Erythroblast (primary cell): ENCODE data around the gene CD164L2.

Experiments
- GATA1 ChIP-seq: IDR thresholded peaks from 2 replicates; pipeline ENCODE4 v1.6.1; 2011; ENCODE audit warnings: low read depth, mild to moderate bottlenecking, control low read depth, low read length, moderate library complexity
- POLR2A ChIP-seq: IDR thresholded peaks from 2 replicates; pipeline ENCODE4 v1.6.1; 2011; ENCODE audit warnings: mild to moderate bottlenecking, low read length

- TF ChIP-seq POLR2A (no peak), GATA1 (no peak)
These were observed 49.3 kb downstream of the CD164L2 start for GRCh38 chr1:27333717-27334279.
